ENCODE results near the gene KLC1. TPM values are rescaled to one million over a fixed set of nuclear protein-coding genes. Genes with fewer than 3 reads are reported as not detected.

KLC1 gene
- 57.8 and 63.5 TPM in 2 replicates for total RNA-seq (2016; rRNA removed; fragmentation: Illumina TruSeq; extraction: Trizol)
- 7.9 TPM in 2 replicates for total RNA-seq (2016; cell fraction: cytosol; rRNA removed; fragmentation: Illumina TruSeq; extraction: Trizol; ENCODE audit: low read depth)
- 54.6 and 66.2 TPM in 2 replicates for total RNA-seq (2016; cell fraction: insoluble cytoplasmic fraction; rRNA removed; fragmentation: Illumina TruSeq; extraction: Trizol)
- total RNA-seq (2016; cell fraction: membrane; rRNA removed; fragmentation: Illumina TruSeq; extraction: Trizol), result 16.0 and 16.3 TPM in 2 replicates
- 62.3 and 79.9 TPM in 2 replicates for total RNA-seq (2016; cell fraction: nucleus; rRNA removed; fragmentation: Illumina TruSeq; extraction: Trizol)
- 53.2 and 61.0 TPM in 2 replicates for polyA plus RNA-seq (2011; rRNA removed)
- 58.4 and 64.7 TPM in 2 replicates for polyA plus RNA-seq (2011; cell fraction: cytosol; rRNA removed)
- polyA plus RNA-seq (2011; cell fraction: nucleus; rRNA removed), result 171 and 186 TPM in 2 replicates
- polyA plus RNA-seq (2012), result 40.1 and 53.2 TPM in 2 replicates
- 3.0 and 3.1 TPM in 2 replicates for polyA plus RNA-seq (2016; cell fraction: cytosol; fragmentation: Illumina TruSeq; extraction: Trizol; ENCODE audit: low read depth)
- polyA plus RNA-seq (2016; cell fraction: insoluble cytoplasmic fraction; fragmentation: Illumina TruSeq; extraction: Trizol; ENCODE audit: low read depth), result 50.1 and 51.1 TPM in 2 replicates
- polyA plus RNA-seq (2016; cell fraction: membrane; fragmentation: Illumina TruSeq; extraction: Trizol; ENCODE audit: low read depth), result 7.4 and 9.4 TPM in 2 replicates
- polyA plus RNA-seq (2016; cell fraction: nucleus; fragmentation: Illumina TruSeq; extraction: Trizol; ENCODE audit: insufficient read depth, low read depth), result 92.4 and 93.3 TPM in 2 replicates
- polyA minus RNA-seq (2011; rRNA and poly(A)+ RNA removed; ENCODE audit: low replicate concordance), result 45.0 and 49.1 TPM in 2 replicates
- 30.6 and 37.7 TPM in 2 replicates for polyA minus RNA-seq (2011; cell fraction: cytosol; rRNA and poly(A)+ RNA removed)
- 152 and 165 TPM in 2 replicates for polyA minus RNA-seq (2011; cell fraction: nucleus; rRNA and poly(A)+ RNA removed)
- Bru-seq, nascent RNA, result percentile 71 among the genes with signal in this experiment
- percentile 95 among the genes with signal in this experiment for BruChase-seq, experiment 1, labeled RNA remaining after a 6-hour chase
- BruChase-seq, experiment 2, labeled RNA remaining after a 2-hour chase, result percentile 92 among the genes with signal in this experiment
- long read RNA-seq, experiment 1, full-length matches to known transcripts, result 16 of 33 reads
- long read RNA-seq, experiment 1, partial matches to known transcripts, result 10 of 33 reads
- long read RNA-seq, experiment 1, other reads (novel, unspliced or antisense), result 7 of 33 reads
- long read RNA-seq, experiment 2, full-length matches to known transcripts, result 41 of 125 reads
- long read RNA-seq, experiment 2, partial matches to known transcripts, result 38 of 125 reads
- long read RNA-seq, experiment 2, other reads (novel, unspliced or antisense), result 46 of 125 reads

- ChIA-PET POLR2A (interaction anchor here (0.7 to 2.4 kb wide), 4 partner anchors 10 to 67 kb away, joined by 3 to 8 read pairs (median 3); partner anchors contain the start of gene BAG5), CTCF (ENCODE audit: low intra/inter-chr PET ratio, low total read pairs) (no interaction called here)
- ATAC-seq, result peak; percentile 62
- H3K4me1 ChIP-seq (ENCODE audit: insufficient read depth, low read length), result peaks cover 52% of the 10 kb centered on the region
- 0% methylated on average over 9 of the region's 97 CpGs for WGBS (ENCODE audit: low lambda C conversion rate)
- no peaks in the 10 kb centered on the region for H3K9me3 ChIP-seq (ENCODE audit: low read length)
- no peak for FAIRE-seq
- no peak within 1 kb of the TSS for H2AFZ ChIP-seq (ENCODE audit: low read length)
- no peak for DNase-seq (ENCODE audit: low spot score)
- no peaks in the 10 kb centered on the region; a peak in 1 of 5 replicates for H3K27me3 ChIP-seq (ENCODE audit: control insufficient read depth in 1 of 2, insufficient read depth in 2 of 2, low read length in 2 of 2)
- TSS peak; percentile 94 for BruUV-seq (replicated peaks)
- intact Hi-C loops (cut with micrococcal nuclease; ENCODE audit: unreplicated experiment) (no loop called here), in situ Hi-C loops (cut with HindIII; ENCODE audit: extremely low pct_ligation_motif_present, low pct_unique_long_range_greater_than_20kb) (no loop called here)
- H3K79me2 ChIP-seq (ENCODE audit: insufficient read depth, low read length), result peaks cover 36% of the 10 kb centered on the region
- peak within 1 kb of the TSS; percentile 94 for H3K9ac ChIP-seq (ENCODE audit: insufficient read depth, low read depth, low read length)
- H4K20me1 ChIP-seq (ENCODE audit: insufficient read depth, low read length), result peaks cover 21% of the 10 kb centered on the region
- peak within 1 kb of the TSS; percentile 86 to 99 (median 98) for H3K4me3 ChIP-seq (replicated peaks in 1 of 3; ENCODE audit: insufficient read depth in 1 of 3, low read depth in 2 of 3, low read length in 3 of 3)
- H3K36me3 ChIP-seq (replicated peaks in 1 of 2; ENCODE audit: control insufficient read depth in 1 of 2, insufficient read depth in 2 of 2, low read length in 2 of 2), result no peaks in the 10 kb centered on the region
- H3K27ac ChIP-seq (ENCODE audit: extremely low read length, insufficient read depth, low read length), result peak within 1 kb of the TSS; percentile 87
- H3K4me2 ChIP-seq (ENCODE audit: low read depth, low read length), result peak within 1 kb of the TSS; percentile 96
- TF ChIP-seq ZFX (CRISPR knock-in tag; IDR thresholded peaks at IDR 0.05; ENCODE audit: low read depth), result peak; percentile 76
- TF ChIP-seq NFE2 (CRISPR knock-in tag; IDR thresholded peaks at IDR 0.05), result no peak
- peak; percentile 56; the same call in 1 of the 2 replicates for TF ChIP-seq TFDP1 (CRISPR knock-in tag; IDR thresholded peaks at IDR 0.05; ENCODE audit: borderline replicate concordance)
- TF ChIP-seq GATAD2A (CRISPR knock-in tag; IDR thresholded peaks at IDR 0.05), result peak; percentile 2; the same call in 1 of the 2 replicates
- TF ChIP-seq ZNF567 (CRISPR knock-in tag; IDR thresholded peaks at IDR 0.05; ENCODE audit: borderline replicate concordance), result 0 out of 2 replicates have a peak, but pooled peaks have one; percentile 48
- TF ChIP-seq RCOR2 (CRISPR knock-in tag; IDR thresholded peaks at IDR 0.05), result no peak
- peak; percentile 87; the same call in 1 of the 2 replicates for TF ChIP-seq SAFB2 (CRISPR knock-in tag; IDR thresholded peaks at IDR 0.05; ENCODE audit: borderline replicate concordance, low read depth)
- TF ChIP-seq THRA (CRISPR knock-in tag; IDR thresholded peaks at IDR 0.05; ENCODE audit: borderline replicate concordance), result 0 out of 2 replicates have a peak, but pooled peaks have one; percentile 22
- TF ChIP-seq JUN (CRISPR knock-in tag; IDR thresholded peaks at IDR 0.05), result peak; percentile 94
- TF ChIP-seq NCOA5 (CRISPR knock-in tag; IDR thresholded peaks at IDR 0.05), result no peak
- TF ChIP-seq HOXD1 (CRISPR knock-in tag; IDR thresholded peaks at IDR 0.05), result peak; percentile 29; the same call in 1 of the 2 replicates
- TF ChIP-seq UBTF (CRISPR knock-in tag; IDR thresholded peaks at IDR 0.05), result peak; percentile 60; the same call in 1 of the 2 replicates
These were observed at the start of gene KLC1 for GRCh38 chr14:103628684-103629502. TSS of gene KLC1 (plus strand) at chr14:103629211. CDS start at chr14:103654565, 25,354 bp downstream.

All from HepG2 (cell line).